Astrocyte (in vitro differentiated cells and primary cell): ENCODE results near the gene SACS. TPM values are rescaled to one million over a fixed set of nuclear protein-coding genes. Genes with fewer than 3 reads are reported as not detected.

Experiments used
- DNase-seq: peaks from one replicate; pipeline ENCODE4 v3.0.0-alpha.2; 2010; ENCODE audit warnings: low read depth
- FAIRE-seq: peaks from 2 replicates; lab custom pipeline; 2011; peaks lifted over from hg19 to GRCh38; lab: Jason Lieb, UNC
- H2AFZ ChIP-seq: 2 replicates; pipeline ENCODE4 v1.6.0; 2012; ENCODE audit warnings: low read depth, low read length, inconsistent platforms
- H3K27ac ChIP-seq: 2 replicates; pipeline ENCODE4 v1.5.1; 2011; ENCODE audit warnings: low read depth, low read length, inconsistent platforms
- H3K27me3 ChIP-seq: 2 replicates; pipeline ENCODE4 v1.6.0; 2011; ENCODE audit warnings: low read length, inconsistent platforms; ENCODE audit not compliant: insufficient read depth
- H3K36me3 ChIP-seq: 2 replicates; pipeline ENCODE4 v1.5.1; 2011; ENCODE audit warnings: low read length, inconsistent platforms; ENCODE audit not compliant: insufficient read depth
- H3K4me1 ChIP-seq: 2 replicates; pipeline ENCODE4 v1.5.1; 2011; ENCODE audit warnings: low read length, inconsistent platforms; ENCODE audit not compliant: insufficient read depth
- H3K4me2 ChIP-seq: 2 replicates; pipeline ENCODE4 v1.6.0; 2012; ENCODE audit warnings: low read length, inconsistent platforms
- H3K4me3 ChIP-seq: 2 replicates; pipeline ENCODE4 v1.5.1; 2011; ENCODE audit warnings: low read depth, mild to moderate bottlenecking, low read length, inconsistent platforms; ENCODE audit not compliant: insufficient read depth
- H3K79me2 ChIP-seq: 2 replicates; pipeline ENCODE4 v1.6.0; 2012; ENCODE audit warnings: mild to moderate bottlenecking, low read length, inconsistent platforms; ENCODE audit not compliant: insufficient read depth
- H3K9ac ChIP-seq: 2 replicates; pipeline ENCODE4 v1.6.0; 2012; ENCODE audit warnings: mild to moderate bottlenecking, low read length, inconsistent platforms
- H3K9me3 ChIP-seq: 2 replicates; pipeline ENCODE4 v1.5.1; 2012; ENCODE audit warnings: low read depth, mild to moderate bottlenecking, low read length, inconsistent platforms; ENCODE audit not compliant: insufficient read depth
- H4K20me1 ChIP-seq: 2 replicates; pipeline ENCODE4 v1.6.0; 2012; ENCODE audit warnings: low read length, inconsistent platforms; ENCODE audit not compliant: insufficient read depth
- H3K27ac Mint-ChIP-seq: one replicate; pipeline ENCODE4 v1.8.0; 2021; ENCODE audit warnings: mild to moderate bottlenecking, mixed read lengths; ENCODE audit not compliant: unreplicated experiment
- H3K27me3 Mint-ChIP-seq: one replicate; pipeline ENCODE4 v1.8.0; 2021; ENCODE audit warnings: low read depth, mixed read lengths; ENCODE audit not compliant: unreplicated experiment
- H3K36me3 Mint-ChIP-seq: one replicate; pipeline ENCODE4 v1.8.0; 2021; ENCODE audit warnings: low read depth, mixed read lengths; ENCODE audit not compliant: unreplicated experiment
- H3K4me1 Mint-ChIP-seq: one replicate; pipeline ENCODE4 v1.8.0; 2021; ENCODE audit warnings: low read depth, mixed read lengths; ENCODE audit not compliant: unreplicated experiment
- H3K4me3 Mint-ChIP-seq: one replicate; pipeline ENCODE4 v1.8.0; 2021; ENCODE audit warnings: mild to moderate bottlenecking, moderate library complexity, mixed read lengths; ENCODE audit not compliant: unreplicated experiment
- H3K9me3 Mint-ChIP-seq: one replicate; pipeline ENCODE4 v1.8.0; 2021; ENCODE audit warnings: mild to moderate bottlenecking, mixed read lengths; ENCODE audit not compliant: unreplicated experiment
- EZH2 ChIP-seq: IDR thresholded peaks from 2 replicates; pipeline ENCODE4 v1.6.1; 2012; ENCODE audit warnings: mild to moderate bottlenecking, low read length, inconsistent platforms; ENCODE audit not compliant: insufficient read depth
- total RNA-seq: library from RNA; stranded (reverse); gene quantifications from 2 replicates; pipeline ENCODE4 v1.2.1, GENCODE V29; 2021
- TF ChIP-seq, protein P1 (sequence below): IDR thresholded peaks from 2 replicates; pipeline ENCODE4 v1.5.1; 2011; ENCODE audit warnings: low read depth, mild to moderate bottlenecking, inconsistent platforms, low read length, moderate library complexity; ENCODE audit not compliant: insufficient read depth

The SACS gene
- total RNA-seq, 1 donor from 2014 or later = 79.4 TPM

DNA sequence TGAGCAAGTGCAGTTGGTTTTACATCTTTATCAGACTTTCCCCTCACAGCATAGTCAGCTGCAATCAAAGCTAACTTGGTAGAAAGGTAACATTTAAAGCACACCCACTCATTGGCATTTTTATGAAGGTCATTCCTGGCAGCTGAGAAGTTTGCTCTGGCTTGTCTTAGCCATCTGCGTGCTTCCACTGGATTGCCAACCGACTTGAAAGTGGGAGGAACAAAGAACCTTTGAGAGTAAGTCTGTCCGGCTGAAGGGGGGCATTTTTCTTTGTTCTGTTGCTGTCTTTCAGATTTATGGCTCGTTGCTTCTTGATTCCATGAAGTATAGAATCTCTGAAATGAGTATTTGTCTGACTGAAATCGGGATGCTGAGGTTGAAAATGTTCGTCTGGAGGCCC is 103.1 kb downstream of the SACS start:
- peaks cover 7% of the 10 kb centered on the region for H3K4me1 Mint-ChIP-seq
- H3K9ac ChIP-seq = no peak overlapping the region
- H4K20me1 ChIP-seq = no peaks in the 10 kb centered on the region
- no peaks in the 10 kb centered on the region for H3K9me3 ChIP-seq
- no peak overlapping the region for H3K4me3 ChIP-seq
- FAIRE-seq (no peak), DNase-seq (peak; percentile 5)
- no peak overlapping the region for H3K27ac ChIP-seq
- H2AFZ ChIP-seq = no peak overlapping the region
- H3K27me3 ChIP-seq = no peaks in the 10 kb centered on the region
- TF ChIP-seq, protein P1, sequence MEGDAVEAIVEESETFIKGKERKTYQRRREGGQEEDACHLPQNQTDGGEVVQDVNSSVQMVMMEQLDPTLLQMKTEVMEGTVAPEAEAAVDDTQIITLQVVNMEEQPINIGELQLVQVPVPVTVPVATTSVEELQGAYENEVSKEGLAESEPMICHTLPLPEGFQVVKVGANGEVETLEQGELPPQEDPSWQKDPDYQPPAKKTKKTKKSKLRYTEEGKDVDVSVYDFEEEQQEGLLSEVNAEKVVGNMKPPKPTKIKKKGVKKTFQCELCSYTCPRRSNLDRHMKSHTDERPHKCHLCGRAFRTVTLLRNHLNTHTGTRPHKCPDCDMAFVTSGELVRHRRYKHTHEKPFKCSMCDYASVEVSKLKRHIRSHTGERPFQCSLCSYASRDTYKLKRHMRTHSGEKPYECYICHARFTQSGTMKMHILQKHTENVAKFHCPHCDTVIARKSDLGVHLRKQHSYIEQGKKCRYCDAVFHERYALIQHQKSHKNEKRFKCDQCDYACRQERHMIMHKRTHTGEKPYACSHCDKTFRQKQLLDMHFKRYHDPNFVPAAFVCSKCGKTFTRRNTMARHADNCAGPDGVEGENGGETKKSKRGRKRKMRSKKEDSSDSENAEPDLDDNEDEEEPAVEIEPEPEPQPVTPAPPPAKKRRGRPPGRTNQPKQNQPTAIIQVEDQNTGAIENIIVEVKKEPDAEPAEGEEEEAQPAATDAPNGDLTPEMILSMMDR = no peak
- no peak for TF ChIP-seq EZH2
- H3K27ac Mint-ChIP-seq = no peak overlapping the region
- H3K27me3 Mint-ChIP-seq = no peaks in the 10 kb centered on the region
- no peak overlapping the region for H3K4me2 ChIP-seq
- H3K36me3 ChIP-seq = peaks cover 40% of the 10 kb centered on the region
- no peak overlapping the region for H3K4me3 Mint-ChIP-seq
- peaks cover 4% of the 10 kb centered on the region for H3K79me2 ChIP-seq
- H3K9me3 Mint-ChIP-seq = peaks cover 2% of the 10 kb centered on the region
- no peaks in the 10 kb centered on the region for H3K4me1 ChIP-seq
- peaks cover 21% of the 10 kb centered on the region for H3K36me3 Mint-ChIP-seq

- H2AFZ ChIP-seq = no peak overlapping the region
- H3K36me3 ChIP-seq = peaks cover 4% of the 10 kb centered on the region
- H3K4me2 ChIP-seq = no peak overlapping the region
- Mint-ChIP-seq H3K4me3 (no peak overlapping the region), H3K9me3 (no peaks in the 10 kb centered on the region), H3K27me3 (no peaks in the 10 kb centered on the region), H3K27ac (no peak overlapping the region), H3K4me1 (peaks cover 53% of the 10 kb centered on the region), H3K36me3 (no peaks in the 10 kb centered on the region)
- peaks cover 42% of the 10 kb centered on the region for H3K4me1 ChIP-seq
- no peak overlapping the region for H3K27ac ChIP-seq
- H3K27me3 ChIP-seq = no peaks in the 10 kb centered on the region
- H4K20me1 ChIP-seq = no peaks in the 10 kb centered on the region
- no peak for DNase-seq
- peak overlapping the region; percentile 64 for H3K9ac ChIP-seq
- no peaks in the 10 kb centered on the region for H3K9me3 ChIP-seq
- FAIRE-seq = no peak
- no peaks in the 10 kb centered on the region for H3K79me2 ChIP-seq
- TF ChIP-seq EZH2 = no peak
- TF ChIP-seq, protein P1 = no peak
- no peak overlapping the region for H3K4me3 ChIP-seq
Observed at GRCh38 chr13:23325191-23325590, 108.3 kb downstream of the SACS start.

DNA sequence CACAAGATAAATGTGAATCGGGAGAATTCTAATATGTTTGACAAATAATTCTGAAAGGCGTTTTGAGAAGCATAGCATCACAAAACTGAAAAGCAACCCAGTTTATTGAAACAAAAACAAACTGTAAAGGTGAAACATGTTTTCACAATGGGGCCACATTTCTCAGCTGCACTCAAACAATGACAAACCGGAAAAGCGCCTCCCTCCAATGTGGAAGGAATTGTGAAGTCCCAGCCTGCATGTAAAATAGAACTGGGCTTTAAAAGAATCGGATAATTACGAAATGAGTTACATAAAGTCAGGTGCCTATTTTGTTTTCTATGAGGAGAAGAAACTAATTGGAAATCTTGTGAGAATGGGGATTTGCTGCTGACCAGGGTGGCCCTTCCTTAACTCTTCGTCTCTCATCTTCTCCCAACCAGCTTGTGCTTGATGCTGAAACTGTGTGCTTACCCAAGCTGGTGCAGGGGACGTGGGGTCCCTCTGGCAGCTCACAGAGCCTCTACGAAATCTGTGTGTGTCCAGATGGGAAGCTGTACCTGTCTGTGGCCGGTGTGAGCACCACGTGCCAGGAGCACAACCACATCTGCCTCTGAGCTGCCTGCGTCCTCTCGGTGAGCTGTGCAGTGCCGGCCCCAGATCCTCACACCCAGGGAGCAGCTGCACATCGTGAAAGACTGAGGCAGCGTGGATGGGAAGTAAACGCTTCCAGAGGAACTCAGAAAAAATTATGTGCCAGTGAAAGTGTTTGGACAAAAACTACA is 109.4 kb downstream of the SACS start:
- H3K9ac ChIP-seq = peak overlapping the region; percentile 64
- FAIRE-seq = peak; percentile 41
- no peak overlapping the region for H3K27ac Mint-ChIP-seq

More for the DNA sequence above, 109.4 kb downstream of the SACS start:
- Histone ChIP-seq H3K79me2 (no peaks in the 10 kb centered on the region), H3K4me1 (peaks cover 52% of the 10 kb centered on the region), H3K4me2 (peak overlapping the region; percentile 69), H4K20me1 (no peaks in the 10 kb centered on the region), H3K9me3 (no peaks in the 10 kb centered on the region), H3K36me3 (no peaks in the 10 kb centered on the region), H3K27ac (peak overlapping the region; percentile 99), H2AFZ (peak overlapping the region; percentile 70), H3K4me3 (no peak overlapping the region), H3K27me3 (no peaks in the 10 kb centered on the region)
- Mint-ChIP-seq H3K4me1 (peaks cover 60% of the 10 kb centered on the region), H3K27me3 (no peaks in the 10 kb centered on the region), H3K9me3 (peaks cover under 1% of the 10 kb centered on the region), H3K4me3 (no peak overlapping the region), H3K36me3 (no peaks in the 10 kb centered on the region)
- peak; percentile 47 for DNase-seq
- TF ChIP-seq EZH2 = no peak
- TF ChIP-seq, protein P1 = no peak
